Astrocyte (in vitro differentiated cells and primary cell): ENCODE measurements around the gene FBXO48.

Experiments
- EZH2 ChIP-seq: IDR thresholded peaks from 2 replicates; pipeline ENCODE4 v1.6.1; 2012; ENCODE audit warnings: mild to moderate bottlenecking, low read length, inconsistent platforms; ENCODE audit not compliant: insufficient read depth
- TF ChIP-seq, protein P1 (sequence below): IDR thresholded peaks from 2 replicates; pipeline ENCODE4 v1.5.1; 2011; ENCODE audit warnings: low read depth, mild to moderate bottlenecking, inconsistent platforms, low read length, moderate library complexity; ENCODE audit not compliant: insufficient read depth

DNA sequence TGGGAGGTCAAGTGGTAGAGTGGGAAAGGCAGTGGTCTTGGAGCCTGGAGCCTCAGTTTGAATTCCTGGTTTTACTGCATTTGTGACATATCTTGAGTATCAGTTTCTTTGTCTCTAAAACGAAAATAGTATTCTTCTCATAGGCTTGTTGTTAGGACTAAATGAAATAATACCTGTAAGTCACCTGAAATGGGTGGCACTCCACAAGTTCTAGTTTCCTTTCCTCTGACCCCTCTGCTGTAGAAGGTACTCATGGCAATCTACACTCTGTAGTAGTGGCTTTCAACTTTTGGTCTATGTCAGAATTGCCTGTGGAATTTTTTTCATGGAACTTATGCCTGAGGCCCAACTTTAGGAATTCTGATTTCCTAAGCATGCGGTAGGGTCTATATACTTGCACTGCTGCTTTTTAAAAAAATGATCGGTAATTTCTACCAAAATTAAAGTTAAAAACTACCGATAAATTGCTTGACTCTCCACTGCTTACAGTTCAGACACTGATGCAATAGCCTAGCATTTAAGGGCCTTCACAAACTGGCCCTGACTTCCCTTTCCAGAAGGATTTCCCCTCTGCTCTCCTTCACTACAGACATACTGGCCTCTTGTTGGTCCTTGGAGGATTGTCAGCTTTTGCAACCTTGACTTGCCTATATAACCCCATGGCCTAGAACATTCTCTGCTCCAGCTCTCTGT lies 54.8 kb downstream of the FBXO48 start:
- TF ChIP-seq, protein P1, sequence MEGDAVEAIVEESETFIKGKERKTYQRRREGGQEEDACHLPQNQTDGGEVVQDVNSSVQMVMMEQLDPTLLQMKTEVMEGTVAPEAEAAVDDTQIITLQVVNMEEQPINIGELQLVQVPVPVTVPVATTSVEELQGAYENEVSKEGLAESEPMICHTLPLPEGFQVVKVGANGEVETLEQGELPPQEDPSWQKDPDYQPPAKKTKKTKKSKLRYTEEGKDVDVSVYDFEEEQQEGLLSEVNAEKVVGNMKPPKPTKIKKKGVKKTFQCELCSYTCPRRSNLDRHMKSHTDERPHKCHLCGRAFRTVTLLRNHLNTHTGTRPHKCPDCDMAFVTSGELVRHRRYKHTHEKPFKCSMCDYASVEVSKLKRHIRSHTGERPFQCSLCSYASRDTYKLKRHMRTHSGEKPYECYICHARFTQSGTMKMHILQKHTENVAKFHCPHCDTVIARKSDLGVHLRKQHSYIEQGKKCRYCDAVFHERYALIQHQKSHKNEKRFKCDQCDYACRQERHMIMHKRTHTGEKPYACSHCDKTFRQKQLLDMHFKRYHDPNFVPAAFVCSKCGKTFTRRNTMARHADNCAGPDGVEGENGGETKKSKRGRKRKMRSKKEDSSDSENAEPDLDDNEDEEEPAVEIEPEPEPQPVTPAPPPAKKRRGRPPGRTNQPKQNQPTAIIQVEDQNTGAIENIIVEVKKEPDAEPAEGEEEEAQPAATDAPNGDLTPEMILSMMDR, result no peak
- TF ChIP-seq EZH2, result no peak
